ENCODE results near the gene CCDC40.

DNA sequence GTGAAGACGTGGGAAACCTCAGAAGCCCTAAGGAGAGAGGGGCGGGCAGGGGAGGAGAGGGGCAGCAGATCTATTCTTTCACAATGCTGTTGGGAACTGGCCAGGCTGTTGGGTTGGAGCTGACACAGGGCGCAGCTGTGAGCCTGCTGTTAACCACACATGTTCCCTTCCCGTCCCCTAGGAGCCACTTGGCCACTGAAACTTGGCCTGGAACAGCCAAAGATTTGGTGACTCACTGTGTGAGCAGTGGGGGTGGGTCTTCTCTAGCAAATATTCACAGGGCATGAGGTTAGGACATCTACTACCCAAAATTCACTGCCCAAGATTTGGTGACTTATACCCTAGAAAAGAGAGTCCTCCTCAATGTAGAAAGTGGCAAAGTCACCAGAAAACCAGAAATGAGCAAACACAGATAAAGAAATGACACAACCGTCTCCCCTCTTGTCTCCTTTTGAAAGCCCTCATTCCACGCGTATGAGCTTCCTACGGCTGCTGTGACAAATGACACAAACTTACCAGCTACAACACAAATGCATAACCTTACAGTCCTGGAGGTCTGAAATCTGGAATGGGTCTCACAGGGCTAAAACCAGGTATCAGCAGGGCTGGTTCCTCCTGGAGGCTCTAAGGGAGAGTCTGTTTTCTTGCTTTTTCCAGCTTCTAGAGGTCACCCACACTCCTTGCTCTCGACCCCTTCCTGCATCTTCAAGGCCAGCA is 7.0 kb upstream of the CCDC40 start:
- TF ChIP-seq, protein P1, sequence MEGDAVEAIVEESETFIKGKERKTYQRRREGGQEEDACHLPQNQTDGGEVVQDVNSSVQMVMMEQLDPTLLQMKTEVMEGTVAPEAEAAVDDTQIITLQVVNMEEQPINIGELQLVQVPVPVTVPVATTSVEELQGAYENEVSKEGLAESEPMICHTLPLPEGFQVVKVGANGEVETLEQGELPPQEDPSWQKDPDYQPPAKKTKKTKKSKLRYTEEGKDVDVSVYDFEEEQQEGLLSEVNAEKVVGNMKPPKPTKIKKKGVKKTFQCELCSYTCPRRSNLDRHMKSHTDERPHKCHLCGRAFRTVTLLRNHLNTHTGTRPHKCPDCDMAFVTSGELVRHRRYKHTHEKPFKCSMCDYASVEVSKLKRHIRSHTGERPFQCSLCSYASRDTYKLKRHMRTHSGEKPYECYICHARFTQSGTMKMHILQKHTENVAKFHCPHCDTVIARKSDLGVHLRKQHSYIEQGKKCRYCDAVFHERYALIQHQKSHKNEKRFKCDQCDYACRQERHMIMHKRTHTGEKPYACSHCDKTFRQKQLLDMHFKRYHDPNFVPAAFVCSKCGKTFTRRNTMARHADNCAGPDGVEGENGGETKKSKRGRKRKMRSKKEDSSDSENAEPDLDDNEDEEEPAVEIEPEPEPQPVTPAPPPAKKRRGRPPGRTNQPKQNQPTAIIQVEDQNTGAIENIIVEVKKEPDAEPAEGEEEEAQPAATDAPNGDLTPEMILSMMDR (IDR thresholded peaks at IDR 0.05), result peak in 1 of 7 experiments; percentile 14
- TF ChIP-seq EP300 (IDR thresholded peaks at IDR 0.05) (no peak), POLR2A (IDR thresholded peaks at IDR 0.05) (no peak)

Measured in stomach (tissue), 4 donors.